HUES6 (cell line): Measurements from ENCODE around the gene CABP2.
"Not testable (repeated sequence)": the region's sequence is repeated elsewhere in the genome, so short reads cannot be mapped to it uniquely, and the experiment has no call there.

Experiments used
- H3K27ac ChIP-seq: 2 replicates; pipeline ENCODE4 v1.7.0; 2013; ENCODE audit warnings: low read depth, mild to moderate bottlenecking, low read length, inconsistent platforms
- H3K27me3 ChIP-seq: 2 replicates; pipeline ENCODE4 v1.6.1; 2013; ENCODE audit warnings: low read length; ENCODE audit not compliant: control insufficient read depth, insufficient read depth
- H3K36me3 ChIP-seq: 2 replicates; pipeline ENCODE4 v1.6.1; 2013; ENCODE audit warnings: low read length; ENCODE audit not compliant: control insufficient read depth, insufficient read depth
- H3K4me1 ChIP-seq: 2 replicates; pipeline ENCODE4 v1.6.1; 2013; ENCODE audit warnings: low read length; ENCODE audit not compliant: control insufficient read depth, insufficient read depth
- H3K4me3 ChIP-seq: 2 replicates; pipeline ENCODE4 v1.5.1; 2013; ENCODE audit warnings: low read depth, low read length
- H3K9ac ChIP-seq: one replicate; pipeline ENCODE4 v1.6.1; 2013; ENCODE audit warnings: mild to moderate bottlenecking, low read length
- H3K9me3 ChIP-seq: 2 replicates; pipeline ENCODE4 v1.6.1; 2013; ENCODE audit warnings: low read depth, low read length; ENCODE audit not compliant: control insufficient read depth, insufficient read depth

The CABP2 gene

DNA sequence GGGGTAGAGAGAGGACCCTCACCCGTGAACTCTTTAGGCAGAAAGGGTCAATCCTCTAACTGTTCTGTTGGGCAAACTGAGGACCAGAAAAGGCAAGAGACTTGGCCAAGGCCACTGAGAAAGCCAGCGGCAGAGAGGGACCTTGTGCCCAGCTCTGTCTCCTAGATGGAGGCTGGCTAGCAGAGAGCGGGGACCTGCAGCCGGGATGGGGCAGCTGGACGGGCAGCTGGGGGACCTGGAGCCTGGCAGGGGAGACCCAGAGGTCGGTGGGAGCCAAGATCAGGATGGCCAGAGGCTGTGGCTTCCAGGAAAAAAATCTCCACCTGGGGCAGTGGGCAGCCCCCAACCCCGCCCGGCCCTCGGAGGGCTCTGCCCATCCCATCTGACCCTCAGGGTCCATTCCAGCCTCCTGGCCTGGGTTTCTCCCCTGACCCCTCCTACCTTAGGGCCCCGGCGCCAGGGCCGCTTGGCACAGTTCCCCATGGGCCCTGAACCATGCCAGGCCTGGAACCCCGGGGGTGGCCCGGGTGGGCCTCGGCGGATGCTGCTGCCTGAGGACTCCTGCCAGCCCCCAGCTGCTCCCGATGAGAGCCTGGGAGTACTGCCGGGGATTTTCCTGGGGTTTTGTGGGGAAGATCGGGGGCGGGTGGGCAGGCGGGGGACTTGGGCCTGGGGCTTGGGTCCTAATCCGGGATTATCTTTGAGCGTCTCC is at the start of gene CABP2:
TSS of gene CABP2 (minus strand) at position 603 of the 712 bp plus-strand sequence. CDS start at position 483, 120 bp downstream.
- H3K27ac ChIP-seq = no peak within 1 kb of the TSS
- H3K9me3 ChIP-seq = peaks cover 7% of the 10 kb centered on the region; the same call in 1 of the 2 replicates
- no peak within 1 kb of the TSS for H3K9ac ChIP-seq
- no peaks in the 10 kb centered on the region for H3K36me3 ChIP-seq
- no peaks in the 10 kb centered on the region for H3K4me1 ChIP-seq
- no peaks in the 10 kb centered on the region; the same call in 1 of the 2 replicates for H3K27me3 ChIP-seq
- H3K4me3 ChIP-seq = no peak within 1 kb of the TSS

DNA sequence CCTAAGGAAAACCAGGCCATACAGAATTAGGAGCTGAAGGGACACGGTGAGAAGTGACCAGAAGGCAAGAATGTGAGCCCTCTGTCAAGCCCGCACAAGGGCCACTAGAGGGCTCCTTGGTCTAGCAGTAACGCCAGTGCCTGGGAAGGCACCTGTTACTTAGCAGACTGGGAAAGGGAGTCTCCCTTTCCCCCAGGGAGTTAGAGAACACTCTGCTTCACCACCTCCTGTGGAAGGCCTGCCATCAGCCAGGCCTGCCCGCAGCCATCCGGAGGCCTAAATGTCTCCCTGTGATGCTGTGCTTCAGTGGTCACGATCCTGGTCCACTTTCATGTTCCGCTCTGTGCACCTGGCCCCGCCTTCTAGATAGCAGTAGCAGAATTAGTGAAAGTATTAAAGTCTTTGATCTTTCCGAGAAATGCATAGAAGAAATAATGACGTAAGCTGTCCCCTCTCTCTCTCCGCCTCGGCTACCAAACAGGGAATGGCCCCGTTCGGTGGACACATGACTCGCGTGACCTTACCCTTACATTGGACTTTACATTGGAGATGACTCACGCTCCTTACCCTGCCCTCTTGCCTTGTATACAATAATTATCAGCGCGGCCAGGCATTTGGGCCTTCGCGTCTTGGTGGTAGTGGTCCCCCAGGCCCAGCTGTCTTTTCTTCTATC is 49.6 kb upstream of the CABP2 start:
- Histone ChIP-seq H3K9me3 (peaks cover 7% of the 10 kb centered on the region; the same call in 1 of the 2 replicates), H3K4me1 (0 out of 2 replicates have a peak, but pooled peaks cover 6% of the 10 kb centered on the region), H3K9ac (no peak overlapping the region), H3K4me3 (no peak overlapping the region), H3K36me3 (no peaks in the 10 kb centered on the region), H3K27ac (no peak overlapping the region), H3K27me3 (peaks cover 4% of the 10 kb centered on the region; the same call in 1 of the 2 replicates)

DNA sequence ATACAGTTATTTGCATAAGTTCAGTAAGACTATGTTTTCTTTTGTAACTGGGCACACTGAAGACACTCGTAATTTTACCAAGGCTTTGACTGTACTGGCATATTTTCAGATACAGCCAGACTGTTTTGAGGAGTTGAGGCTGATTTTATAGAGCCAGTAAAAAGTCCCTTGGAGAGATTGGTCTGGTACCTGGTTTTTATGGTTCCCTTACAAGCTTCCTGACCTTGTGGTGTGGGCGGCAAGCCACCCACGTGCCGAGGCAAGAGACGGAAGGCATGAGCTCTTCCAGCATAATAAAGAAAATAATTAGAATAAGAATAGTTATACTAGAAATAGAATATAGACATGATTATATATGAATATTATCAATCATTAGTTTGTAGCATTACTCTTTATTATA is 49.1 kb upstream of the CABP2 start:
- H3K4me1 ChIP-seq = 0 out of 2 replicates have a peak, but pooled peaks cover 5% of the 10 kb centered on the region
- H3K9me3 ChIP-seq = peaks cover 7% of the 10 kb centered on the region; the same call in 1 of the 2 replicates
- no peak overlapping the region for H3K9ac ChIP-seq
- no peaks in the 10 kb centered on the region for H3K36me3 ChIP-seq
- no peak overlapping the region for H3K4me3 ChIP-seq
- H3K27ac ChIP-seq = no peak overlapping the region
- H3K27me3 ChIP-seq = peaks cover 2% of the 10 kb centered on the region; the same call in 1 of the 2 replicates

DNA sequence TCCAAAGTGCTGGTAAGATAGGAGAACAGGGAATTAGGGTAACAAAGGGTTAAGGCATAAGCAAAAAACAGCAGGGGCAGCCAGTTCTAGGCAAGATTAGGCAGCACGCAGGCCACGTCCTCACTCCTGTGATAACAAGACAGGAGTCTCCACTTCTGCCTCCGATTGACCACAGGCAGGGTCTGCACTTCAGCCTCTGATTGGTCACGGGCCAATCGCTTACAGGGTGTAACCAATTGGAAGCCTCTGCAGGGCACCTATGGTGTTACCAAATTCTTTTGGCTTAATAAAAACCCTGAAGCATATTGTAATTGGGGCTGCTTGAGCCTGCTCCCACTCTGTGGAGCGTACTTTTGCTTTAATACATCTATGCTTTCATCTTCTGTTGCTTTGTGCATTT is 48.2 kb upstream of the CABP2 start:
- Histone ChIP-seq H3K9ac (no peak overlapping the region), H3K4me3 (no peak overlapping the region), H3K27ac (no peak overlapping the region), H3K9me3 (peaks cover 7% of the 10 kb centered on the region; the same call in 1 of the 2 replicates), H3K27me3 (no peaks in the 10 kb centered on the region; the same call in 1 of the 2 replicates), H3K36me3 (no peaks in the 10 kb centered on the region), H3K4me1 (no peaks in the 10 kb centered on the region)

DNA sequence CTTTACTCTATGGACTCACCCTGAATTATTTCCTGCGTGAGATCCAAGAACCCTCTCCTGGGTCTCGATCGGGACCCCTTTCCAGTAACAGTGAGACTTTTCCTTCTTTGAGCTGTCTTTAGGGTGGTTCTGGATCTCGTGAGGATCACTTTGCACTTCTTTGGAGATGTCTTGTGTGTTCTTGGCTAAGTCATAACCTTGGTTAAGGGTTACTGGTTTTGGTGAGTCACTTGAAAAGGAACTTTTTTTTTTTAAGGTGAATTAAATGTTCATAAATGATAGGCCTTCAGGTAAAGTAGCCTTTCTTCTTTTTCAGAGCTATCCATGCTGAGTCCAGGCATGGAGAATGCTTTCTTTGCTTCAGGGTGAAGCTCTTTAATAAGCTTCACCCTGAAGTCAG is 41.0 kb upstream of the CABP2 start:
- H3K9me3 ChIP-seq = no peaks in the 10 kb centered on the region
- no peaks in the 10 kb centered on the region for H3K27me3 ChIP-seq

DNA sequence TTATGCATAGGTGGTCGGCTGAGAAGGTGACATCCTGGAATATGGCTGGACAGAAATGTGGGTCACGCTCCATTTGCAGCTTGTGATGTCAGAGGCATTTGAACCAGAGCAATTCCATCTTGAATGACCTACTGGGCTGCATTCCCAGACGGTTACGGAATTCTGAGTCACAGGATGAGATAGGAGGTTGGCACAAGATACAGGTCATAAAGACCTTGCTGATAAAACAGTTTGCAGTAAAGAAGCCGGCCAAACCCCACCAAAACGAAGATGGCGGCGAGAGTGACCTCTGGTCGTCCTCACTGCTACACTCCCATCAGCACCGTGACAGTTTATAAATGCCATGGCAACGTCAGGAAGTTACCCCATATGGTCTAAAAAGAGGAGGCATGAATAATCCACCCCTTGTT is 40.5 kb upstream of the CABP2 start:
- not testable (repeated sequence) for H3K4me3 ChIP-seq, H3K9me3 ChIP-seq, H3K27ac ChIP-seq, H3K27me3 ChIP-seq, H3K36me3 ChIP-seq
- H3K9ac ChIP-seq = peak overlapping the region; percentile 24
- H3K4me1 ChIP-seq = peaks cover 10% of the 10 kb centered on the region

More for the DNA sequence above, 41.0 kb upstream of the CABP2 start:
- Histone ChIP-seq H3K9ac (no peak overlapping the region), H3K4me3 (no peak overlapping the region), H3K36me3 (no peaks in the 10 kb centered on the region), H3K27ac (no peak overlapping the region; the same call in 1 of the 2 replicates), H3K4me1 (peaks cover 10% of the 10 kb centered on the region)

DNA sequence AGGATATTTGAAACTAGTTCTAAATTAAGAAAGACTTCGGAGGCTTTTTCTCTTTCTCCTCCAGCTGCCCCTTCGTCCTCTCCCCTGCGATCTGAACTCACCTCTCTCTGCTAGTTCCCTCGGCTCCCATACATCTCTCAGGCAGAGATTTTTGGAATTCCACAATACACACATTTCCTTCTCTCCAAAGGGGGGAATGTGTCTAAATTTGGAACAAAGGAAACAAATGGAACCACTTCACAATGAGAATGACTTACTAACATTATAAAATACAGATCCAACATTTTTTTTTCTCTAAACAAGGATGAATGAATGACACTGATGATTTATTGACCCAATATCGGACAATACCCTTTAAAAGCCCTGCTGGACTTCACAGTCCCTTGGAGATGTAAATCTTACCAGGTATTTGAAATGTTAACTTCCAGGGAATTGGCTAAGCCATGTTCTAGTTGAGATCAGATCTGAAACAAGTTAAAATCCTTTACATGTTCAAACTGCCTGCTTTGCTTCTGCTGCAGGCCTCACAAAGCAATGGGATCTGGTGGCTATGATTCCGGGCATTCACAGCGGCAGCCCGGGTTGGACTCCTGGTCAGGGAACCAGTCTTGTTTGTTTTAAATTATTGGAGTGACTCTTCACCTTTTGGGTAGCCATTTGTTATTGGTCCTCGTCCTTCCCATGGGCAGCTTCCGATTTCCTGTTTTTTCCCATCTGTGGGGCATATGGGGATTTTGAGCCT is 39.9 kb upstream of the CABP2 start:
- H3K9ac ChIP-seq = peak overlapping the region; percentile 24

DNA sequence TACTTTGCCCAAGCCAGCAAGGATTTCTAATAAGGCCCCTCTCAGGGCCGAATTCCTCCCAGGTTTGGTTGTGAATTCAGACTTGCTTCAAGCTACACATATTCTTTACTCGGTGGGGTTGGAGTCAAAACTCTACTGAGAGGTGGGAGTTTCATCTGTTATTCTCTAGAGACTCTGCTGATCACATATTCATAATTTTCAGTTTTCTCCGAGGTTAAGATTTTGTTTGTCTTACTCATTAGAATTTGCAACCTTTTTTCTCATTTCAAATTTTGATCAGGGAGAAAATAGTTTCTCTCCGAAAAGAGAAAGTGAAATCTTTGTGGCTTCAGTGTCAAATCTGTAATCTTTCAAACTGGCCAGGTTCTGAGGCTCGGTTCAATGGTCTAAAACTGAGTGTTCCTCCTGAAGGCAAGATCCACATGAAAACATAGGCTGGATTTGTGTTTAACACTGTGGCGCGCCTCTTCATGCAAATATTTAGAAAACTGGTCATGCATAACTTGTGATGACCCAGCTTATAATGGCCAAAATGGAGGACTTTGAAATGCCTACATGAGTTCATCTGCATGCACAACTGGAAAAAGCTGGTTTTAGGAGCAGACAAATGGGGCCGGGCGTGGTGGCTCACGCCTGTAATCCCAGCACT is 38.8 kb upstream of the CABP2 start:
- no peak overlapping the region for H3K9ac ChIP-seq
- H3K4me1 ChIP-seq = peaks cover 10% of the 10 kb centered on the region
- H3K27me3 ChIP-seq = no peaks in the 10 kb centered on the region
- H3K9me3 ChIP-seq = no peaks in the 10 kb centered on the region
- H3K27ac ChIP-seq = no peak overlapping the region
- no peaks in the 10 kb centered on the region for H3K36me3 ChIP-seq
- H3K4me3 ChIP-seq = no peak overlapping the region

More for the DNA sequence above, 39.9 kb upstream of the CABP2 start:
- H3K9me3 ChIP-seq = no peaks in the 10 kb centered on the region
- H3K27ac ChIP-seq = peak overlapping the region; percentile 73; the same call in 1 of the 2 replicates
- no peaks in the 10 kb centered on the region for H3K36me3 ChIP-seq
- H3K4me1 ChIP-seq = peaks cover 10% of the 10 kb centered on the region
- no peak overlapping the region for H3K4me3 ChIP-seq
- H3K27me3 ChIP-seq = no peaks in the 10 kb centered on the region

DNA sequence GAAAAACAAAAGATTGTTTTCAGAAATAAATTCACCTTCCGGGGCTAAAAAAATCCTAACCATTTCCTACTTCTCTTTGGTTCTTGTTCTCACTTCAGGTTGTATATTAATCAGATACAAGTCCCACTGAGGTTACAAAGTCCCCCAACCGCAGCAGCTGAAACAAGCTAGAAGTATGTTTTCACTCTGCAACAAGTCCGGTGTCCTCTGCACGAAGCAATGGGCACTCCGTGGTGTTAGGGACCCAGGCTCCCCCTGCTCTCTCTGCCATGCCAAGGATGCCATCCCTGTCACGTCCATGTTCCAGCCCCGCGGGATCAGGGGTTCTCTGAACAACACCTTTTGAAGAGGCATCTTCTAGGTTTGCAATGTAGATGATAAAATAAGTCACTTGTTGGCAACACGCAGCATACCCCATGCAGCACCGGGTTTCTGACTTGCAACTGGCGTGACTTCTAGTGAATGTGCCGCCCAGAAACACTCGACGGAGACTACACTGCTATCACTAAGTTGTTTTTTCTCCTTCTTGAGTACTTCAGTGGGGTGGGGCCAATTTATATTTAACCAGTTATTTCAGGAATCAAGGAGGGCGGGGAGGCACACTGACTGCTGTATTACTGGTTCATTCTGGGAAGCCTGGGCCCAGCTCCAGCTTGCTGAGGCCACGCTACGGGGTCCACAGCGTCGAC is 35.0 kb upstream of the CABP2 start:
- Histone ChIP-seq H3K27ac (no peak overlapping the region), H3K27me3 (no peaks in the 10 kb centered on the region), H3K4me3 (no peak overlapping the region), H3K9me3 (no peaks in the 10 kb centered on the region; the same call in 1 of the 2 replicates), H3K9ac (no peak overlapping the region), H3K4me1 (peaks cover 6% of the 10 kb centered on the region), H3K36me3 (no peaks in the 10 kb centered on the region)

DNA sequence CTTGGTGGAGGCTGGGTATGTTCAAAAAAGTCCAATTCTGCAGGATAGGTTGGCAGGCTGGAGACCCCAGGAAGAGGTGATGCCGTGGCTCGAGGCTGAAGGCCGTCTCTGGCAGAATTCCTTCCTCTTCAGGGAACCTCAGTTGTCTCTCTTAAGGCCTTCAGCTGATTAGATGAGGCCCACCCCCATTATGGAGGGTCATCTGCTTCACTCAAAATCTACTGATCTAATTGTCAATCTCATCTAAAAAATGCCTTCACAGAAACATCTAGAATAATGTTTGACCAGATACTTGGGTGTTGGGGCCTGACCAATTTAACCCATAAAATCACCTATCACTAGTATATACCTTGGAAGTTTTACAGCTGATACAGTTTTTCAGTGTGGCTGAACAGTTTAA is 33.0 kb upstream of the CABP2 start:
- Histone ChIP-seq H3K9ac (no peak overlapping the region), H3K27ac (no peak overlapping the region), H3K36me3 (no peaks in the 10 kb centered on the region), H3K4me3 (no peak overlapping the region), H3K4me1 (no peaks in the 10 kb centered on the region), H3K27me3 (no peaks in the 10 kb centered on the region), H3K9me3 (peaks cover 14% of the 10 kb centered on the region)
